DOHH2 (cell line): ENCODE data around the gene PPL.

Source experiments
- H3F3A ChIP-seq: fragments of 200-600 bp; sonication (generic), shearing (Covaris generic); 2 replicates; pipeline ENCODE4 v1.6.0; 2016; ENCODE audit warnings: antibody characterized with exemption, mild to moderate bottlenecking; ENCODE audit not compliant: control insufficient read depth, insufficient read depth
- H3K27ac ChIP-seq: fragments of 200-600 bp; sonication (generic); 2 replicates; pipeline ENCODE4 v1.5.1; 2014; ENCODE audit warnings: low read depth, mild to moderate bottlenecking, low read length, moderate library complexity
- H3K27me3 ChIP-seq: fragments of 200-600 bp; sonication (generic); 2 replicates; pipeline ENCODE4 v1.6.1; 2014; ENCODE audit warnings: mild to moderate bottlenecking, low read length, mixed read lengths; ENCODE audit not compliant: control insufficient read depth
- H3K36me3 ChIP-seq: fragments of 200-600 bp; sonication (generic); 2 replicates; pipeline ENCODE4 v1.6.1; 2014; ENCODE audit warnings: mild to moderate bottlenecking, low read length, moderate library complexity, mixed read lengths; ENCODE audit not compliant: control insufficient read depth
- H3K4me1 ChIP-seq: fragments of 200-600 bp; sonication (generic); 2 replicates; pipeline ENCODE4 v1.6.1; 2014; ENCODE audit warnings: mild to moderate bottlenecking, low read length, mixed read lengths; ENCODE audit not compliant: control insufficient read depth
- H3K4me2 ChIP-seq: fragments of 200-600 bp; sonication (generic); 2 replicates; pipeline ENCODE4 v1.6.0; 2014; ENCODE audit warnings: mild to moderate bottlenecking, low read length, moderate library complexity
- H3K4me3 ChIP-seq: fragments of 200-600 bp; sonication (generic); 2 replicates; pipeline ENCODE4 v1.5.1; 2014; ENCODE audit warnings: mild to moderate bottlenecking, low read length, mixed read lengths
- H3K79me2 ChIP-seq: fragments of 200-600 bp; sonication (generic); 2 replicates; pipeline ENCODE4 v1.6.1; 2014; ENCODE audit warnings: mild to moderate bottlenecking, low read length, mixed read lengths; ENCODE audit not compliant: control insufficient read depth
- H3K9me2 ChIP-seq: fragments of 200-600 bp; sonication (generic); replicated peaks from 2 replicates; pipeline ENCODE4 v1.6.1; 2014; ENCODE audit warnings: mild to moderate bottlenecking, low read length, mixed read lengths; ENCODE audit not compliant: control insufficient read depth
- H3K9me3 ChIP-seq: fragments of 200-600 bp; sonication (generic); 2 replicates; pipeline ENCODE4 v1.6.1; 2014; ENCODE audit warnings: antibody characterized with exemption, low read length, mixed read lengths; ENCODE audit not compliant: control insufficient read depth, insufficient read depth
- H4K20me1 ChIP-seq: fragments of 200-600 bp; sonication (generic); 2 replicates; pipeline ENCODE4 v1.6.0; 2014; ENCODE audit warnings: low read depth, mild to moderate bottlenecking, antibody characterized with exemption, low read length, moderate library complexity; ENCODE audit not compliant: control insufficient read depth, insufficient read depth
- EZH2phosphoT487 ChIP-seq: fragments of 200-600 bp; sonication (generic); IDR thresholded peaks from 2 replicates; pipeline ENCODE4 v1.6.1; 2017; ENCODE audit warnings: borderline replicate concordance, mild to moderate bottlenecking, antibody characterized with exemption, low read length, moderate library complexity, mixed read lengths
- TF ChIP-seq, protein P1 (sequence below): fragments of 200-600 bp; sonication (generic); IDR thresholded peaks from one replicate; pipeline ENCODE4 v1.5.1; 2014; ENCODE audit warnings: antibody characterized with exemption, mild to moderate bottlenecking, low read depth, low read length; ENCODE audit not compliant: poor library complexity, severe bottlenecking

The PPL gene

DNA sequence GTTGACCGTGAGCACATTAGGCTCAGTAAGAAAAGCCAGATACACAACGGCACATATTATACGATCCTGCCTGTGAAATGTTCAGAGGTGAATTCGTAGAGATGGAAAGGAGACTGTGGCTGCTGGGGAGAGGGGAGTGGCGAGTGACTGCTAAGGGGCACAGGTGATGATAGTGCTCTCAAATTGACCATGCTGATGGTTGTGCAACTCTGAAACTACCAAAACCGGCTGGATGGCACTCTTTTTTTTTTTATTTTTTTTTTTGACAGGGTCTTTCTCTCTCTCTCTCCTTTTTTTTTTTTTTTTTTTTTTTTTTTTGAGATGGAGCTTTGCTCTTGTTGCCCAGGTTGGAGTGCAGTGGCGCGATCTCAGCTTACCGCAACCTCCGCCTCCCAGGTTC lies 13.0 kb upstream of the PPL start:
- H3K4me2 ChIP-seq: no peak overlapping the region
- no peaks in the 10 kb centered on the region for H3K36me3 ChIP-seq
- H3F3A ChIP-seq: no peaks in the 10 kb centered on the region
- no peak overlapping the region for H3K4me3 ChIP-seq
- no peaks in the 10 kb centered on the region for H3K9me2 ChIP-seq
- H3K27ac ChIP-seq: no peak overlapping the region
- H3K79me2 ChIP-seq: no peaks in the 10 kb centered on the region
- no peaks in the 10 kb centered on the region for H4K20me1 ChIP-seq
- TF ChIP-seq EZH2phosphoT487: no peak
- TF ChIP-seq, protein P1, sequence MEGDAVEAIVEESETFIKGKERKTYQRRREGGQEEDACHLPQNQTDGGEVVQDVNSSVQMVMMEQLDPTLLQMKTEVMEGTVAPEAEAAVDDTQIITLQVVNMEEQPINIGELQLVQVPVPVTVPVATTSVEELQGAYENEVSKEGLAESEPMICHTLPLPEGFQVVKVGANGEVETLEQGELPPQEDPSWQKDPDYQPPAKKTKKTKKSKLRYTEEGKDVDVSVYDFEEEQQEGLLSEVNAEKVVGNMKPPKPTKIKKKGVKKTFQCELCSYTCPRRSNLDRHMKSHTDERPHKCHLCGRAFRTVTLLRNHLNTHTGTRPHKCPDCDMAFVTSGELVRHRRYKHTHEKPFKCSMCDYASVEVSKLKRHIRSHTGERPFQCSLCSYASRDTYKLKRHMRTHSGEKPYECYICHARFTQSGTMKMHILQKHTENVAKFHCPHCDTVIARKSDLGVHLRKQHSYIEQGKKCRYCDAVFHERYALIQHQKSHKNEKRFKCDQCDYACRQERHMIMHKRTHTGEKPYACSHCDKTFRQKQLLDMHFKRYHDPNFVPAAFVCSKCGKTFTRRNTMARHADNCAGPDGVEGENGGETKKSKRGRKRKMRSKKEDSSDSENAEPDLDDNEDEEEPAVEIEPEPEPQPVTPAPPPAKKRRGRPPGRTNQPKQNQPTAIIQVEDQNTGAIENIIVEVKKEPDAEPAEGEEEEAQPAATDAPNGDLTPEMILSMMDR: no peak
- no peaks in the 10 kb centered on the region for H3K27me3 ChIP-seq
- H3K4me1 ChIP-seq: no peaks in the 10 kb centered on the region
- no peaks in the 10 kb centered on the region for H3K9me3 ChIP-seq

DNA sequence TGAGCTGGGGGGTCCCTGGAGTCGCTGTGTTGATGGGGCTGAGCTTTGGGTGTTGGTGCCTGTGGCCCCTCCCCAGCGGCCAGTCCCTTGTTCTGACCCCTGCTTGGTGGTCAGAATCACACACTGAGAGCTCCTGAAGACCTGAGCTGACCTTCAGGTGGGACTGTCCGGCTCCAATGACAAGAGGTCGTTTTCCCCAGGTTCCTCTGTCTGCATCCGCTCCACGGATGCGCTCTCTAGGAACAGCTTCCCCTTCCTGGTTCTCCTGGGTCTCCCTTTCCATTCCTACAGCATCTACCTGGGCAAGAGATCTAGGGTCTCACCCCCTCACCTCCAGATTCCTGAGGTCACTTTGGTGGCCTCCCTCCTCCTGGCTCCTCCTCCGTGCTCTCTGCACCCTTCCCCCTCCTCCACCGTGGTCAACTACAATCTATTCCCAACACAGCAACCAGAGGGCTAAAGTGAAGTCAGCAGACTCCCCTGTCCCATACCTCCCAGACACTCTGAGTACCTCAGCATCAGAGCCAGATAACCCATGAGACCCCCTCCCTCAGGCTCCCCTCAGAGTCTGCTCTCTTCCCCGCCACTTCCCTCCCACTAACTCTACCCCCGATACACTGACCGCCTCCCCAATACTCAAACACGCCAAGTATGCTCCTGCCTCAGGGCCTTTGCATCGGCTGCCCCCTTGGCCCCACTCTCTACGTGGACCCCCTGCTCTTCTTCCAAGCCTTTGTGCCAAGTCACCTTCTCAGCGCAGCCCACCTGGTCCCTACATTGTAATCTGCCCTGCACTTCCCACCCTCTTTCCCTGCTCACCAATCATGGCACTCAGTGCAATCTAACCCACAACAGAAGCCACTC lies 12.2 kb upstream of the PPL start:
- no peaks in the 10 kb centered on the region for H3F3A ChIP-seq
- H3K79me2 ChIP-seq: no peaks in the 10 kb centered on the region
- no peaks in the 10 kb centered on the region for H4K20me1 ChIP-seq
- H3K4me3 ChIP-seq: no peak overlapping the region
- no peaks in the 10 kb centered on the region for H3K27me3 ChIP-seq
- H3K4me1 ChIP-seq: no peaks in the 10 kb centered on the region
- H3K36me3 ChIP-seq: no peaks in the 10 kb centered on the region
- no peaks in the 10 kb centered on the region for H3K9me2 ChIP-seq
- H3K9me3 ChIP-seq: no peaks in the 10 kb centered on the region
- H3K4me2 ChIP-seq: no peak overlapping the region
- H3K27ac ChIP-seq: no peak overlapping the region
- no peak for TF ChIP-seq EZH2phosphoT487
- TF ChIP-seq, protein P1: no peak

DNA sequence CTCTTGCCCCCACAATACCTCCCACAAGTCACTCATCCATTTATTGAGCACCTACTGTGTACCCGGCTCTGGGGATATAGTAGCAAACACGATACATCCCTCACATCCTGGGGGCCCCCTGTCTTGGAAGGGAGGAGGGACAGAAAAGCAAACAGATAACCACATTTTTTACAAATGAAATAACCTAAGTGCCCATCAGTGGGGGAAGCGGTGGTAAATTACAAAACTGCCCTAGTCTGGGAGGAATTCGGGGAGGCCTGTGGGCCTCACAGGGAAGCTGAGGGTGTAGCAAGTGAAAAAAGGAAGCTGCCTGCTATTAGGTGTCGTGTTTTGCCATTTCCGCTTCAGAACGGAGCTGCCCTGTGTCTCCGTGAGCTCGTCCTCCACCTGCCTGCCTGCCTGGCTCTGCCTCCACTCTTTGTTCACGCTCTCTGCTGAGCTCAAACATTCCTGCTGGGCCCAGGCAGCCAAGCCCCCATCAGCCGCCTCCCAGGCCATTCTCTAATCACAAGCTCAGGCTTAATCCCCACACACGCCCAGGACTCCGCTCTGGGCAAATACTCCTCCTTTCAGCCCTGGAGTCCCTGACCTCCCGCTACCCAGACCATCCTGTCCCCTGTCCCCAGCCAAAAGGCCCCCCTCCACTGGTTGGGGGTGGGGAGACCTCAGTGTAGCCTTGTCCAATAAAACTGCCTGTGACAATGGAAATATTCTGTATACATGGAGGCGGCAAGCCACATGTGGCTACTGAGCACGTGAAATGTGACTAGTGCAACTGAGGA lies 11.0 kb upstream of the PPL start:
- no peaks in the 10 kb centered on the region for H3K4me1 ChIP-seq
- no peaks in the 10 kb centered on the region for H3K9me2 ChIP-seq
- no peaks in the 10 kb centered on the region for H4K20me1 ChIP-seq
- H3K9me3 ChIP-seq: no peaks in the 10 kb centered on the region
- no peak overlapping the region for H3K4me2 ChIP-seq
- no peaks in the 10 kb centered on the region for H3K79me2 ChIP-seq
- no peaks in the 10 kb centered on the region for H3K36me3 ChIP-seq
- H3K4me3 ChIP-seq: no peak overlapping the region
- TF ChIP-seq EZH2phosphoT487: no peak
- TF ChIP-seq, protein P1: no peak
- H3F3A ChIP-seq: no peaks in the 10 kb centered on the region
- H3K27me3 ChIP-seq: no peaks in the 10 kb centered on the region
- H3K27ac ChIP-seq: no peak overlapping the region
